SU-DHL-6 (cell line): ENCODE data around the gene AQP1.

Source experiments
- H2AFZ ChIP-seq: fragments of 200-600 bp; sonication (generic); 2 replicates; pipeline ENCODE4 v1.6.1; 2014; ENCODE audit warnings: low read depth, mild to moderate bottlenecking, moderate library complexity, mixed read lengths, antibody characterized with exemption, low read length; ENCODE audit not compliant: severe bottlenecking
- H3F3A ChIP-seq: fragments of 200-600 bp; shearing (Covaris generic); 2 replicates; pipeline ENCODE4 v1.6.0; 2016; ENCODE audit warnings: antibody characterized with exemption, mild to moderate bottlenecking; ENCODE audit not compliant: insufficient read depth
- H3K27ac ChIP-seq: fragments of 200-600 bp; sonication (generic); 2 replicates; pipeline ENCODE4 v1.5.1; 2016; ENCODE audit warnings: low read depth, mild to moderate bottlenecking, low read length, moderate library complexity, mixed read lengths
- H3K27me3 ChIP-seq: fragments of 200-600 bp; sonication (generic), shearing (Covaris generic); 2 replicates; pipeline ENCODE4 v1.6.0; 2014; ENCODE audit warnings: mild to moderate bottlenecking, low read length
- H3K36me3 ChIP-seq: fragments of 200-600 bp; sonication (generic); 2 replicates; pipeline ENCODE4 v1.6.1; 2014; ENCODE audit warnings: mild to moderate bottlenecking, low read length, mixed read lengths
- H3K4me2 ChIP-seq: fragments of 300-600, 200-600 bp; shearing (Covaris generic), sonication (generic); 2 replicates; pipeline ENCODE4 v1.6.0; 2014; ENCODE audit warnings: low read length, low read depth, mild to moderate bottlenecking; ENCODE audit not compliant: poor library complexity, severe bottlenecking
- H3K4me3 ChIP-seq: fragments of 200-600 bp; sonication (generic); 2 replicates; pipeline ENCODE4 v1.5.1; 2014; ENCODE audit warnings: antibody characterized with exemption, low read length, mild to moderate bottlenecking, mixed read lengths; ENCODE audit not compliant: insufficient read depth, poor library complexity, severe bottlenecking
- H3K79me2 ChIP-seq: fragments of 200-600 bp; sonication (generic); 2 replicates; pipeline ENCODE4 v1.6.1; 2014; ENCODE audit warnings: mild to moderate bottlenecking, low read length, moderate library complexity; ENCODE audit not compliant: insufficient read depth
- H3K9ac ChIP-seq: fragments of 200-600 bp; sonication (generic); 2 replicates; pipeline ENCODE4 v1.7.0; 2014; ENCODE audit warnings: mild to moderate bottlenecking, low read length
- H3K9me2 ChIP-seq: fragments of 200-600 bp; sonication (generic); replicated peaks from 2 replicates; pipeline ENCODE4 v1.6.1; 2014; ENCODE audit warnings: low read length; ENCODE audit not compliant: insufficient read depth
- H3K9me3 ChIP-seq: fragments of 200-600 bp; sonication (generic); 2 replicates; pipeline ENCODE4 v1.6.1; 2014; ENCODE audit warnings: low read length, mixed read lengths; ENCODE audit not compliant: insufficient read depth
- H4K20me1 ChIP-seq: fragments of 200-600 bp; sonication (generic); 2 replicates; pipeline ENCODE4 v1.6.1; 2014; ENCODE audit warnings: low read depth, mild to moderate bottlenecking, antibody characterized with exemption, low read length, moderate library complexity, mixed read lengths
- EZH2phosphoT487 ChIP-seq: fragments of 200-600 bp; sonication (generic), shearing (Covaris generic); conservative IDR thresholded peaks from 2 replicates; pipeline ENCODE4 v1.6.1; 2018; ENCODE audit warnings: mild to moderate bottlenecking, antibody characterized with exemption, low read length, moderate library complexity, mixed read lengths
- TF ChIP-seq, protein P1 (sequence below): fragments of 200-600 bp; sonication (generic); IDR thresholded peaks from one replicate; pipeline ENCODE4 v1.5.1; 2017; ENCODE audit warnings: antibody characterized with exemption, mild to moderate bottlenecking, low read length, moderate library complexity; ENCODE audit not compliant: insufficient read depth, poor library complexity, severe bottlenecking

The AQP1 gene

GRCh38 chr7:30916767-30917166, 5.1 kb downstream of the AQP1 start:
- Histone ChIP-seq H3F3A (no peaks in the 10 kb centered on the region), H2AFZ (no peak overlapping the region), H3K79me2 (no peaks in the 10 kb centered on the region), H3K4me2 (no peak overlapping the region), H3K9me2 (no peaks in the 10 kb centered on the region), H3K36me3 (no peaks in the 10 kb centered on the region), H3K4me3 (no peak overlapping the region), H4K20me1 (no peaks in the 10 kb centered on the region), H3K27ac (no peak overlapping the region), H3K9me3 (no peaks in the 10 kb centered on the region), H3K27me3 (no peaks in the 10 kb centered on the region), H3K9ac (no peak overlapping the region)
- no peak for TF ChIP-seq EZH2phosphoT487
- TF ChIP-seq, protein P1, sequence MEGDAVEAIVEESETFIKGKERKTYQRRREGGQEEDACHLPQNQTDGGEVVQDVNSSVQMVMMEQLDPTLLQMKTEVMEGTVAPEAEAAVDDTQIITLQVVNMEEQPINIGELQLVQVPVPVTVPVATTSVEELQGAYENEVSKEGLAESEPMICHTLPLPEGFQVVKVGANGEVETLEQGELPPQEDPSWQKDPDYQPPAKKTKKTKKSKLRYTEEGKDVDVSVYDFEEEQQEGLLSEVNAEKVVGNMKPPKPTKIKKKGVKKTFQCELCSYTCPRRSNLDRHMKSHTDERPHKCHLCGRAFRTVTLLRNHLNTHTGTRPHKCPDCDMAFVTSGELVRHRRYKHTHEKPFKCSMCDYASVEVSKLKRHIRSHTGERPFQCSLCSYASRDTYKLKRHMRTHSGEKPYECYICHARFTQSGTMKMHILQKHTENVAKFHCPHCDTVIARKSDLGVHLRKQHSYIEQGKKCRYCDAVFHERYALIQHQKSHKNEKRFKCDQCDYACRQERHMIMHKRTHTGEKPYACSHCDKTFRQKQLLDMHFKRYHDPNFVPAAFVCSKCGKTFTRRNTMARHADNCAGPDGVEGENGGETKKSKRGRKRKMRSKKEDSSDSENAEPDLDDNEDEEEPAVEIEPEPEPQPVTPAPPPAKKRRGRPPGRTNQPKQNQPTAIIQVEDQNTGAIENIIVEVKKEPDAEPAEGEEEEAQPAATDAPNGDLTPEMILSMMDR, result no peak

GRCh38 chr7:30917216-30917893, 5.7 kb downstream of the AQP1 start:
- no peaks in the 10 kb centered on the region for H3K27me3 ChIP-seq
- no peak overlapping the region for H3K27ac ChIP-seq
- no peaks in the 10 kb centered on the region for H3K79me2 ChIP-seq
- H3F3A ChIP-seq, result no peaks in the 10 kb centered on the region
- TF ChIP-seq EZH2phosphoT487, result no peak
- no peak overlapping the region for H3K4me3 ChIP-seq
- no peaks in the 10 kb centered on the region for H3K9me2 ChIP-seq
- no peak overlapping the region for H3K9ac ChIP-seq
- H3K9me3 ChIP-seq, result no peaks in the 10 kb centered on the region
- no peaks in the 10 kb centered on the region for H4K20me1 ChIP-seq
- no peak overlapping the region for H3K4me2 ChIP-seq
- no peak overlapping the region for H2AFZ ChIP-seq
- no peaks in the 10 kb centered on the region for H3K36me3 ChIP-seq

DNA sequence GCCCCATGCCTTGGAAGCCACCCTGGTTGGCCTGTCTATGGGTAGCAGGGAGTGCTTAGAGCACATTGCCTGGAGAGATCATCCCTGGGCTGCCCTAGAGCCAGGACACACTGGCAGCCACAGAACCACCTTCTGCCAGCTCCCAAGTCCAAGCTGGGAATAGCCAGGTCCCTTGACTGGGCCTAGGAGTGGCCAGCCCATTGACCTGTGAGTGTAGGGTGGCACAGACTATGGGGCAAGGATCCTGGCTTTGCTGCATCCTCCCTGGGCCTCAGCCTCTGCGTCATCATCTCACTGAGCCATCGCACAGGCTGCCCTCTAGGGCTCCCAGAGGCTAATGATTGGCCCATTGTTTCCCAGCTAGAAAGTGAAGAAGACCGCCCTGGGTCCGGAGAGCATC, 7.0 kb downstream of the AQP1 start:
- Histone ChIP-seq H3K9ac (no peak overlapping the region), H3K79me2 (no peaks in the 10 kb centered on the region), H3K27ac (no peak overlapping the region), H3K9me3 (no peaks in the 10 kb centered on the region), H3K4me2 (no peak overlapping the region), H4K20me1 (no peaks in the 10 kb centered on the region), H3K36me3 (no peaks in the 10 kb centered on the region), H2AFZ (no peak overlapping the region), H3F3A (no peaks in the 10 kb centered on the region), H3K4me3 (no peak overlapping the region), H3K9me2 (no peaks in the 10 kb centered on the region), H3K27me3 (no peaks in the 10 kb centered on the region)
- TF ChIP-seq EZH2phosphoT487, result no peak
- TF ChIP-seq, protein P1, result no peak

DNA sequence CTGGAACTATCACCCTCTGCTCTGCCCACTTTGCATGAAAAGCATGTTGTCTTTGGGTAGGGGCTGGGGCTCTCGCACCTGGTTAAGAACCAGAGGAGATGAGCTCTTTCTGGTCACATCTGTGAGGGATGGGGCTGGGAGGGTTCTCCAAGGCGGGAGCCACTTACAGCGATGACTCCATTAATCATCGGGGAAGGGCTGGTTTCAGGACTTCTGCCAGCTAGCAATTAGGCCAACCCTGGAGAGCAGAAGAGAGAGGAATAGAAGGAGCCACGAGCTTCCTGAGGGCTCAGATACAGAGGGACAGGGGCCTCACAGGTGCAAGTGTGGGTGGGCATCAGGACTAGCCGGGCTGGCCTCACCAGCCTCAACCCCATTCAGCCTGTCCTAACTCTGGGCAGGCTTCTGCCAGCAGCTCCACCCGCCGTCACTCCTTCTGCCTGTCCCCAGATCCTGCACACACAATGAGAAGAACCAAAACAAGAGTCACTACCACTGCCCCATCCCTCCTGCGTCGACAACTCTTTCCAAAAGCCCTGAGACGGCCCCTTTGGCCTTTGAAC, 8.4 kb downstream of the AQP1 start:
- H3K27ac ChIP-seq, result no peak overlapping the region
- H3K9ac ChIP-seq, result no peak overlapping the region
- no peaks in the 10 kb centered on the region for H3K9me3 ChIP-seq
- no peak overlapping the region for H3K4me3 ChIP-seq
- no peak overlapping the region for H3K4me2 ChIP-seq
- H3K79me2 ChIP-seq, result no peaks in the 10 kb centered on the region
- no peak overlapping the region for H2AFZ ChIP-seq
- H3F3A ChIP-seq, result no peaks in the 10 kb centered on the region
- H3K27me3 ChIP-seq, result no peaks in the 10 kb centered on the region
- no peaks in the 10 kb centered on the region for H3K9me2 ChIP-seq
- no peaks in the 10 kb centered on the region for H3K36me3 ChIP-seq
- H4K20me1 ChIP-seq, result no peaks in the 10 kb centered on the region
- TF ChIP-seq, protein P1, result no peak
- TF ChIP-seq EZH2phosphoT487, result no peak
